Esophagus (tissue), 2 donors: ENCODE data around the gene F11R. TPM values are rescaled to one million over a fixed set of nuclear protein-coding genes. Genes with fewer than 3 reads are reported as not detected.
"Not testable (repeated sequence)": the region's sequence is repeated elsewhere in the genome, so short reads cannot be mapped to it uniquely, and the experiment has no call there.

Source experiments
- H3K27ac ChIP-seq, 2 donors: one replicate each; pipeline ENCODE4 v1.5.1; 2013; ENCODE audit warnings: low read depth in 2 of 2, mild to moderate bottlenecking in 2 of 2, inconsistent platforms in 1 of 2, low read length in 1 of 2, moderate library complexity in 1 of 2
- H3K27me3 ChIP-seq, 2 donors: one replicate each; pipeline ENCODE4 v1.6.1; 2013; ENCODE audit warnings: low read length in 2 of 2, control low read depth in 1 of 2, mild to moderate bottlenecking in 1 of 2; ENCODE audit not compliant: insufficient read depth in 2 of 2, control insufficient read depth in 1 of 2
- H3K36me3 ChIP-seq, 2 donors: one replicate each; pipeline ENCODE4 v1.6.1; 2013; ENCODE audit warnings: low read length in 1 of 2; ENCODE audit not compliant: control insufficient read depth in 2 of 2, insufficient read depth in 2 of 2
- H3K4me1 ChIP-seq, 2 donors: one replicate each; pipeline ENCODE4 v1.6.1; 2013; ENCODE audit warnings: low read length in 1 of 2; ENCODE audit not compliant: control insufficient read depth in 2 of 2, insufficient read depth in 2 of 2
- H3K4me3 ChIP-seq, 2 donors: one replicate each; pipeline ENCODE4 v1.5.1; 2013; ENCODE audit warnings: low read length in 2 of 2, mild to moderate bottlenecking in 2 of 2, low read depth in 1 of 2, moderate library complexity in 1 of 2
- H3K9me3 ChIP-seq, 2 donors: one replicate each; pipeline ENCODE4 v1.6.1; 2013; ENCODE audit warnings: mild to moderate bottlenecking in 2 of 2, low read depth in 1 of 2, low read length in 1 of 2, moderate library complexity in 1 of 2; ENCODE audit not compliant: control insufficient read depth in 2 of 2, insufficient read depth in 1 of 2
- WGBS, 2 donors: extraction: QIAGEN DNeasy Blood & Tissue Kit; methylation state at CpG; one replicate each; pipeline ENCODE4 v1.1.7; 2013; 5-methylcytosine and 5-hydroxymethylcytosine counted together
- polyA plus RNA-seq, 2 donors: library from polyadenylated mRNA; stranded (reverse); fragments of 200-250 nt; gene quantifications; one replicate each; pipeline ENCODE4 v1.2.3, GENCODE V29; 2013
- donor health status: healthy with polysubstance abuse.
- donor health status: Bipolar disorder and iron deficiency.

F11R gene
- polyA plus RNA-seq, 2 donors = 56.5 to 76.4 TPM

GRCh38 chr1:160954158-160955104, 66.5 kb downstream of the F11R start, which contains the start of gene ITLN2:
Gene ITLN2 (minus strand): TSS chr1:160954809. CDS start chr1:160954741, 68 bp downstream.
- Histone ChIP-seq H3K4me3 (no peak within 1 kb of the TSS), H3K27ac (no peak within 1 kb of the TSS), H3K9me3 (no peaks in the 10 kb centered on the region), H3K4me1 (peaks cover 0 to 10% of the 10 kb centered on the region in 2 donors), H3K27me3 (no peaks in the 10 kb centered on the region), H3K36me3 (no peaks in the 10 kb centered on the region)
- 78 to 80% methylated on average over 8 of the region's 8 CpGs for WGBS, 2 donors

DNA sequence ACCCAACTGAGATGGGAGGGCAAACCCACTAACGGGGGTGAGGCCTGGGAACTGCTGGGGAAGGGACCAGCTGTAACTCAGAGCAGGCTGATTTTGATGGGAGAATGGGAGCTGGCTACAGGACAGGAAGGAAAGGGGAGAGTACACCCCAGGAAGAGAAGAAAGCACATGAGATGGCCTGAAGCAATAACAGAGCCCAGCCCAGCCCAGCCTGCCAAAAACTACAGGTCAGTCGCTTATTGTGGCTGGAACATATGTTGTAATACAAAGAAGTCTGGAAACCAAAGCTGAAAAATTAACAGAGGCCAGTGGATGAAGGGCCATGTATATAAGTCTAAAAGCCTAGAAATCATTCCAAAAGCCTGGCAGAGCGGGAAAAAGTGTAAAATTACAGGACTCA, 67.9 kb downstream of the F11R start:
- Histone ChIP-seq H3K9me3 (no peaks in the 10 kb centered on the region), H3K4me1 (peaks cover 0 to 10% of the 10 kb centered on the region in 2 donors), H3K27me3 (no peaks in the 10 kb centered on the region), H3K27ac (peak overlapping the region; percentile 56 to 82), H3K36me3 (no peaks in the 10 kb centered on the region), H3K4me3 (no peak overlapping the region)
- 59 to 68% methylated on average over 3 of the region's 3 CpGs for WGBS, 2 donors

DNA sequence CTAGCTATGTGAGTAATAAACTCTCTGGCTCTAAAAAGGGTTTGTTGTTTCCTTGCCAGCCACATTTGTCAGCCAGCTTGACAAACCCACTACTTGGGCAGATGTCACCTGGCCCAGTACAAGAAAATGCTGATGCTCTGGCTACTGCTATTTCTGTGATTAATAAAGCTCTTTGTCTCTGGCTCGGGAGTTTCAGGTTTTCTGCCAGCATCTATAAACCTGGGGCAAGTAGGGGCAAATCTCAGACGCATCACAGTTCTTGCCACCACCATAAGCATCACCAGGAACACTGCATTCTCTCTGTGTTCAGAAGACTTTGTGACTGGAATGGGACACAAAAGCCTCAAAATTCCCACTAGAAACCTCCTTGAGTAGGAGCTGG, 68.8 kb downstream of the F11R start:
- H3K27ac ChIP-seq = peak overlapping the region; percentile 56 to 91
- peaks cover 0 to 10% of the 10 kb centered on the region in 2 donors for H3K4me1 ChIP-seq
- H3K27me3 ChIP-seq = no peaks in the 10 kb centered on the region
- no peaks in the 10 kb centered on the region for H3K9me3 ChIP-seq
- no peak overlapping the region for H3K4me3 ChIP-seq
- 48 to 59% methylated on average over 2 of the region's 2 CpGs for WGBS, 2 donors
- H3K36me3 ChIP-seq = no peaks in the 10 kb centered on the region

DNA sequence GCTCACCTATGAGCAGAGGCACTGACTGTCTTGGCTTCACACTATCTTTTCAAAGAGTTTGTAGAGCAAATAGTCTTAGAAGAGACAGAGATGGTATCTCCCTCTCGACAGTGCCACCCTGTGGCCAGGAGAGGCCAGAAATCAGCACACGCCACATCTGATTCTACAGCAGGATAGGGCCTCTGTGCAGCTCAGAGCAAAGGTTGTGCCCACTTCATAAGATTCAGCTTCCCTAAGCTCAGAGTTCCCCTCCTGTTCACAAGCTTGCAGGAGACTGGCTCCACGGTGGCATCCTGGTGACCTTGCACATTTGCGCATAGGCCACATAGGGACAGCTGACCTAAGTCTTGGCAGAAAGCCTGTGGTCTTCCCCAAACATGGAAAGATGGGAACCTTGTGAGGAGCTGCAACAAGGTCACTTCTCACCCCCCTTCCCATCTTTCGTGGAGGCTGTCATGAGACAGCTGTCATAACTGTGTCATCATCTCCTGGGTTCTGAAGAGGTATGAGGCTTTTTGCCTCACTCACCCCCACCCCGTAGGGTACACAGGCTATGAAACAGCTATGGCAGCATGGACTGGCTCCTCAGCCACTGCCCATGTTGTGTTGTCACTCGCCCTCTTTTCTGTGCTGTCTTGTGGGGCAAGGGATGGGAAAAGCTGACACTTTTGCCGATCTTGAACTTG, 69.4 kb downstream of the F11R start:
- H3K27ac ChIP-seq = peak overlapping the region; percentile 56 to 91
- H3K4me3 ChIP-seq = no peak overlapping the region
- 37 to 45% methylated on average over 8 of the region's 8 CpGs for WGBS, 2 donors

GRCh38 chr1:160950657-160951056, 70.3 kb downstream of the F11R start:
- no peak overlapping the region for H3K27ac ChIP-seq
- 89 to 91% methylated on average over 3 of the region's 3 CpGs for whole genome bisulfite sequencing, 2 donors
- peaks cover 0 to 10% of the 10 kb centered on the region in 2 donors for H3K4me1 ChIP-seq
- no peaks in the 10 kb centered on the region for H3K9me3 ChIP-seq
- no peaks in the 10 kb centered on the region for H3K36me3 ChIP-seq
- no peak overlapping the region for H3K4me3 ChIP-seq
- no peaks in the 10 kb centered on the region for H3K27me3 ChIP-seq

More for the DNA sequence above, 69.4 kb downstream of the F11R start:
- no peaks in the 10 kb centered on the region for H3K36me3 ChIP-seq
- H3K9me3 ChIP-seq = no peaks in the 10 kb centered on the region
- peaks cover 0 to 10% of the 10 kb centered on the region in 2 donors for H3K4me1 ChIP-seq
- H3K27me3 ChIP-seq = no peaks in the 10 kb centered on the region

GRCh38 chr1:160949881-160950280, 71.1 kb downstream of the F11R start:
- Histone ChIP-seq H3K9me3 (no peaks in the 10 kb centered on the region), H3K27ac (no peak overlapping the region)
- 89 to 90% methylated on average over 2 of the region's 2 CpGs for WGBS, 2 donors

GRCh38 chr1:160949216-160949880, 71.6 kb downstream of the F11R start:
- 61 to 82% methylated on average over 6 to 7 of the region's 7 CpGs for WGBS, 2 donors
- not testable (repeated sequence) for H3K27ac ChIP-seq, H3K36me3 ChIP-seq, H3K4me3 ChIP-seq, H3K9me3 ChIP-seq, H3K27me3 ChIP-seq
- peaks cover 0 to 10% of the 10 kb centered on the region in 2 donors for H3K4me1 ChIP-seq

More at GRCh38 chr1:160949881-160950280, 71.1 kb downstream of the F11R start:
- Histone ChIP-seq H3K27me3 (no peaks in the 10 kb centered on the region), H3K4me3 (no peak overlapping the region), H3K4me1 (peaks cover 0 to 10% of the 10 kb centered on the region in 2 donors), H3K36me3 (no peaks in the 10 kb centered on the region)

DNA sequence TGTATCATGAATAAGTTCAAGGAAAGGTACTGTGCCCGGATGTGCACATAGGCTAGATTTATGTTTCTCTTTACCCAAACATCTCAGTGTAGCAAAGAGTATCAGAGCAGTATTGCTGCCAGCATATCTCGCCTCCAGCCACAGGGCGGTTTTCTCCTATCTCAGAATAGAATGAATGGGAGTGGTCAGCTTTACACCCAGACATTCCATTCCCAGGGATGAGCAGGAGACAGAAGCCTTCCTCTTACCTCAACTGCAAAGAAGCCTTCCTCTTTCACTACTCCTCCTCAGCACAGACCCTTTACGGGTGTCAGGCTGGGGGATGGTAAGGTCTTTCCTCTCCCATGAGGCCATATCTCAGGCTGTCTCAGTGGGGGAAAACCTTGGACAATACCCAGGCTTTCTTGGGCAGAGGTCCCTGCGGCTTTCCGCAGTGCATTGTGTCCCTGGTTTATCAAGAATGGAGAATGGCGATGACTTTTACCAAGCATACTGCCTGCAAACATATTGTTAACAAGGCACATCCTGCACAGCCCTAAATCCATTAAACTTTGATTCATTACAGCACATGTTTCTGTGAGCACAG, 73.7 kb downstream of the F11R start:
- H3K36me3 ChIP-seq, H3K27me3 ChIP-seq, H3K9me3 ChIP-seq, H3K4me1 ChIP-seq, H3K4me3 ChIP-seq, H3K27ac ChIP-seq: not testable (repeated sequence)
- 53 to 69% methylated on average over 7 of the region's 7 CpGs for WGBS, 2 donors

- WGBS, 2 donors = 51 to 60% methylated on average over 6 of the region's 6 CpGs
- H3K36me3 ChIP-seq, H3K4me3 ChIP-seq, H3K27me3 ChIP-seq, H3K27ac ChIP-seq, H3K9me3 ChIP-seq, H3K4me1 ChIP-seq: not testable (repeated sequence)
Measured at GRCh38 chr1:160945881-160946280, 75.1 kb downstream of the F11R start.
